Measurements from ENCODE around the gene MAP3K9.

DNA sequence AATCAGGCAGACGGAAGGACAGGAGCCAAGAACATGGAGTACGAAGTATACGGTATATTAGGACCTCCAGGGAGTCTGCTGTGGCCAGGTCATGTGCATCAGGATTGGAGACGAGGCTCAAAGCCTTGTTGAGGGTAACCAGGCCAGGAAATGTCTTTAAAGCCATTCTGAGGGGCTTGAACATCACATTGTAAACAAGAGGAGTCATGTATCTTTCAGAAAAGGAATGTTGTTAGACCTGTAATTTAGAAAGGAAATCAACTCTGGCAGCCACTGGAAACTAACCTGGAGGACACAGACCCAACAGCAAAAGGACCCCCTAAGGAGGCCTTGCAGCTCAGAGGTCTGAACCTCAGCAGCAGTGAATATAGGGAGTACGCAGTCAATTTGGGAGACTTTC is 7.5 kb downstream of the MAP3K9 start:
- TF ChIP-seq GATA2 (IDR thresholded peaks at IDR 0.05; ENCODE audit: low read depth, low read length) (no peak), GATA3 (IDR thresholded peaks at IDR 0.05; ENCODE audit: low read depth, low read length) (no peak)
